Panc1 (cell line): Measurements from ENCODE around the gene MTM1. TPM values are rescaled to one million over a fixed set of nuclear protein-coding genes. Genes with fewer than 3 reads are reported as not detected.

ENCODE experiments used
- ATAC-seq: fragments of 200-7000 bp; cut with Tn5 transposase; 2 replicates; pipeline ENCODE4 v1.9.1; 2020; ENCODE audit warnings: mild to moderate bottlenecking, moderate library complexity
- BruUV-seq: library from RNA; stranded (reverse); fragments of 400-500 nt; replicated peaks from 2 replicates; lab custom pipeline; 2021; lab: Mats Ljungman, UMichigan
- CTCF ChIA-PET: fragments of 300-600 bp; sonication (Branson Sonifier 250); formaldehyde crosslinking; loops from one replicate; lab custom pipeline; 2022; ENCODE audit warnings: antibody characterized with exemption; lab: Charles Lee
- POLR2A ChIA-PET: fragments of 300-600 bp; sonication (Branson Sonifier 250); formaldehyde crosslinking; loops from one replicate; lab custom pipeline; 2022; ENCODE audit warnings: antibody characterized with exemption; lab: Charles Lee
- DNase-seq: peaks from one replicate; pipeline ENCODE4 v3.0.0-alpha.2; 2010; ENCODE audit warnings: low read depth, low spot score
- H3K27ac ChIP-seq: 2 replicates; pipeline ENCODE4 v1.5.1; 2011; ENCODE audit warnings: mild to moderate bottlenecking, low read length, inconsistent platforms
- H3K27me3 ChIP-seq: fragments of 200-500 bp; sonication (Bioruptor generic); 2 replicates; pipeline ENCODE4 v1.6.0; 2014; ENCODE audit warnings: low read length, inconsistent platforms; ENCODE audit not compliant: control insufficient read depth, insufficient read depth
- H3K36me3 ChIP-seq: fragments of 200-500 bp; sonication (Bioruptor generic); 2 replicates; pipeline ENCODE4 v1.5.1; 2014; ENCODE audit warnings: inconsistent platforms, mild to moderate bottlenecking, low read length, moderate library complexity; ENCODE audit not compliant: control insufficient read depth, insufficient read depth
- H3K4me1 ChIP-seq: 2 replicates; pipeline ENCODE4 v1.5.1; 2011; ENCODE audit warnings: inconsistent platforms, mild to moderate bottlenecking, low read length, moderate library complexity; ENCODE audit not compliant: control insufficient read depth, insufficient read depth
- H3K4me3 ChIP-seq, 2 experiments: 2 replicates each; pipeline ENCODE4 v1.5.1; 2011 to 2012; ENCODE audit warnings: low read depth in 2 of 2, low read length in 2 of 2, mild to moderate bottlenecking in 2 of 2, inconsistent platforms in 1 of 2, moderate library complexity in 1 of 2
- H3K9me3 ChIP-seq: fragments of 200-500 bp; sonication (Bioruptor generic); 2 replicates; pipeline ENCODE4 v1.5.1; 2014; ENCODE audit warnings: low read depth, mild to moderate bottlenecking, inconsistent platforms, low read length, moderate library complexity; ENCODE audit not compliant: control insufficient read depth, insufficient read depth
- CTCF ChIP-seq: fragments of 450-650 bp; IDR thresholded peaks from 2 replicates; pipeline ENCODE4 v1.5.1; 2017; ENCODE audit warnings: mild to moderate bottlenecking
- POLR2AphosphoS5 ChIP-seq: IDR thresholded peaks from 2 replicates; pipeline ENCODE4 v1.6.1; 2012; ENCODE audit warnings: mild to moderate bottlenecking, low read depth, low read length, moderate library complexity
- REST ChIP-seq, 2 experiments: IDR thresholded peaks; 2 replicates each; pipeline ENCODE4 v1.6.1; 2011 to 2012; ENCODE audit warnings: low read depth in 2 of 2, control low read depth in 1 of 2, low read length in 1 of 2, mild to moderate bottlenecking in 1 of 2, moderate library complexity in 1 of 2; ENCODE audit not compliant: insufficient read depth in 1 of 2
- SIN3A ChIP-seq: IDR thresholded peaks from 2 replicates; pipeline ENCODE4 v1.6.1; 2012; ENCODE audit warnings: low read depth, mild to moderate bottlenecking, low read length, moderate library complexity, borderline replicate concordance; ENCODE audit not compliant: insufficient read depth
- TCF7L2 ChIP-seq: IDR thresholded peaks from 2 replicates; pipeline ENCODE4 v1.6.1; 2011; ENCODE audit warnings: mild to moderate bottlenecking, low read depth, low read length, inconsistent platforms
- in situ Hi-C: cut with HindIII; loops from 2 replicates; pipeline ENCODE4 v1.10.0; 2016; ENCODE audit warnings: low sequenced_read_pairs, low pct_unique_long_range_greater_than_20kb
- intact Hi-C: fragments of 100-400 bp; cut with micrococcal nuclease; formaldehyde crosslinking; loops from one replicate; pipeline ENCODE4 v1.10.0; 2022; ENCODE audit not compliant: unreplicated experiment
- total RNA-seq: library from RNA; stranded (reverse); gene quantifications from one replicate; pipeline ENCODE4 v1.2.1, GENCODE V29; 2021; ENCODE audit not compliant: unreplicated experiment

MTM1 gene
- total RNA-seq, 1 experiment from 2014 or later = 24.0 TPM

GRCh38 chrX:150649096-150649870, 80.9 kb downstream of the MTM1 start:
- Histone ChIP-seq H3K36me3 (no peaks in the 10 kb centered on the region; the same call in 1 of the 2 replicates), H3K9me3 (no peaks in the 10 kb centered on the region), H3K27me3 (no peaks in the 10 kb centered on the region), H3K4me3 (no peak overlapping the region), H3K27ac (no peak overlapping the region), H3K4me1 (no peaks in the 10 kb centered on the region)
- DNase-seq = no peak
- ChIA-PET CTCF (no interaction called here), POLR2A (interaction anchor here (0.6 kb wide), 1 partner anchor 140 kb away, joined by 3 read pairs; no protein-coding TSS in a partner anchor)
- intact Hi-C loops = no loop called here
- TF ChIP-seq REST (IDR thresholded peaks at IDR 0.05; ENCODE audit: insufficient read depth in 1 of 2, low read depth in 2 of 2, low read length in 1 of 2) (no peak), SIN3A (no peak), CTCF (no peak), TCF7L2 (no peak), POLR2AphosphoS5 (no peak)
- in situ Hi-C loops = loop anchor here (25.0 kb wide), 1 partner anchor 1137 kb away; the partner anchor contains the start of gene IDS
- no TSS peak for BruUV-seq
- no peak for ATAC-seq

GRCh38 chrX:150651906-150652305, 83.5 kb downstream of the MTM1 start:
- Histone ChIP-seq H3K36me3 (no peaks in the 10 kb centered on the region), H3K4me1 (no peaks in the 10 kb centered on the region), H3K27ac (no peak overlapping the region), H3K27me3 (no peaks in the 10 kb centered on the region), H3K4me3 (no peak overlapping the region), H3K9me3 (no peaks in the 10 kb centered on the region)
- BruUV-seq = no TSS peak
- in situ Hi-C loops (no loop called here), intact Hi-C loops (no loop called here)
- DNase-seq = no peak
- CTCF ChIA-PET = no interaction called here
- POLR2A ChIA-PET = no interaction called here
- no peak for ATAC-seq
- TF ChIP-seq SIN3A = no peak
- TF ChIP-seq POLR2AphosphoS5 = no peak
- TF ChIP-seq CTCF = no peak
- no peak for TF ChIP-seq REST (IDR thresholded peaks at IDR 0.05; ENCODE audit: insufficient read depth in 1 of 2, low read depth in 2 of 2, low read length in 1 of 2)
- TF ChIP-seq TCF7L2 = no peak
